GDM1 (cell line): Measurements from ENCODE around the gene SAT2.
A peak's percentile ranks its signal among the peaks of the same experiment; 100 is the strongest.
"Not testable (repeated sequence)": the region's sequence is repeated elsewhere in the genome, so short reads cannot be mapped to it uniquely, and the experiment has no call there.

ENCODE experiments used
- DNase-seq: peaks from one replicate; lab custom pipeline; 2025; lab: John Stamatoyannopoulos, UW

SAT2 gene

DNA sequence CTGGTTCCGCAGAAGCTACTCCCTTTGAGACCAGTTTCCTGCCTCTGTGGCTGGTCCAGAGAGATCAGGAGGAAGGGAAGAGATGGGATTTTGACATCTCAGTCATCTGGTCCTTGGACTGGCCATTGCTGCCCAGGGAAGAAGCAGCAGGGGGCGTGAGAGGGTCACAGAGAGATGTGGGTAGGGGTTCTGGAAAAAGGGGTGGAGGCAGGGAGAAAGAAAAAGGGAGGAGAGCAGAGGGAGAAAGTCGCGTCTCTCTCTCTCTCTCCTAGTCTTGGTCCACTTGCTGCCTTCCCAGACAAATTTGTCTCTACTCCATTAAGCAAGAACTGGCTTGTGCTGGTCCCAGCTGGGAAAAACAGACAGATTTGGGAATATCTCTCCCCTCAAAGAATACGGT is 6.8 kb upstream of the SAT2 start:
- DNase-seq, result no peak

DNA sequence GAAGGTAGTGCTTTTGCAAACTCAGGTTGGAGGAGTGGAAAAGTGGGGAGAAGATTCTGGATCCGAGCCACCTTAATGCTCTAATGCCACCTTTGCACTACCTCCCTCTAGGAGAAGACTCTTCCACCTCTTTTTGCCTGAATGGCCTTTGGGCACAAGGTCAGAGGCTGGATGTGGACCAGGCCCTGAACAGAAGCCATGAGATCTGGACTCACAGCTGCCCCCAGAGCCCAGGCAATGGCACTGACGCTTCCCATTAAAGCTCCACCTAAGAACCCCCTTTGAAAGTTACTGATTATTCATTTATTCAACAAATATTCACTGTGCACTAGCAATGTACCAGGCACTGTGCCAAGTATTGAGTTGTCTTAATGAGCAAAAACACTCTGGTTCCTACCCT is 5.5 kb upstream of the SAT2 start:
- DNase-seq, result no peak

DNA sequence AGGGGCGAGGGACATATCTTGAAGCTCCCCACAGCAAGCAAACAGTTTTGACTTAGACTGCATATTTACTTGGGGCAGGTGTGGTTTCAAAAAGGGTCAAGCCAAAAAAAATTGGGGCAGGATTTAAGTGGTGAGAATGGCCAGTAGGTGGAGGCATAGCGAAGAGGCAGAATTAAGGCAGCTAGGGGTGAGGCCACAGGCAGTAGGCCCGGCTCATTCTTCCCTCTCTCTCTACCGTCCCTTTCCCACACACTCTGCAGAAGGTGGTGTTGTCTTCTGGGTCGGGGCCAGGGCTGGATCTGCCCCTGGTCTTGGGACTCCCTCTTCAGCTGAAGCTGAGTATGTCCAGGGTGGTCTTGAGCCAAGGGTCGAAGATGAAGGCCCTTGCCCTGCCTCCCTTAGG is 4.9 kb upstream of the SAT2 start:
- peak; percentile 57 for DNase-seq

GRCh38 chr17:7631398-7632380 is 4.1 kb upstream of the SAT2 start:
- DNase-seq, result no peak

GRCh38 chr17:7629939-7630571 is 2.4 kb upstream of the SAT2 start, which contains the start of gene SHBG:
Gene SHBG (plus strand): TSS chr17:7630135. CDS start chr17:7630173, 38 bp downstream.
- no peak for DNase-seq

- DNase-seq, result no peak
These were observed 718 bp downstream of the SAT2 start for GRCh38 chr17:7626956-7627249.

GRCh38 chr17:7626307-7626706 is 1.3 kb downstream of the SAT2 start:
- DNase-seq, result no peak

GRCh38 chr17:7625749-7626148 is 1.9 kb downstream of the SAT2 start:
- DNase-seq, result not testable (repeated sequence)

DNA sequence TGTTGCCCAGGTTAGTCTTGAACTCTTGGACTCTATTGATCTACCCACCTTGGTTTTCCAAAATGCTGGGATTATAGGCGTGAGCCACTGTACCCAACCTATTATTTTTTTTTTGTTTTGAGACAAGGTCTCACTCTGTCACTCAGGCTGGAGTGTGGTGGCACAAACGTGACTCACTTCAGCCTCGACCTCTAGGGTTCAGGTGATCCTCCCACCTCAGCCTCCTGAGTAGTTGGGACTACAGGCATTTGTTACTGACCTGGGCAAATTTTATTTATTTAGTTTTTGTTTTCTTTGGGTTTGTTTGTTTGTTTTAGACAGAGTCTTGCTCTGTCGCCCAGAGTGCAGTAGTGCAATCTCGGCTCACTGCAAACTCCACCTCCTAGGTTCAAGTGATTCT is 4.0 kb downstream of the SAT2 start:
- DNase-seq, result no peak

GRCh38 chr17:7620835-7621234 is 6.8 kb downstream of the SAT2 start:
- DNase-seq, result no peak

DNA sequence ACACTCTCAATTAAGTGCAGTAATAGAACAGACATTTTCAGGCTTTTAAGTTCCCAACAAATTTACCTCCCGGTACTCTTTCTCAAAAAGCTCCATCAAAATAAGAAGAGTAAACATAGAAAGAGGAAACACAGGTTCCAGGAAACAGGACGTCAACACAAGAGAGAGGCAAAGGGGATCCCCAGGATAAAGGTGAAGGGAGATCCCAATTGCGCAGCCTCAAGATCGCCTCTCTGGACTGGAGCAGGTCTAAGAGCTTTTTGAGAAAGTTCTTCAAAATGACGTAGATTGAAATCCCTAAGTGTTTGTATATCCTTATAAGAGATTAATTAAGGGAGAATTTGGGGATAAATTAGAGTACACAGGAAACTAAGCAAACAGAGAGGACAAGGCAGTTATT is 9.0 kb downstream of the SAT2 start:
- no peak for DNase-seq

GRCh38 chr17:7615265-7615747 is 12.3 kb downstream of the SAT2 start:
- no peak for DNase-seq

GRCh38 chr17:7614425-7615264 is 13.0 kb downstream of the SAT2 start, which contains the start of gene FXR2:
Gene FXR2 (minus strand): TSS chr17:7614897. CDS start chr17:7614532, 365 bp downstream.
- peak; percentile 100 for DNase-seq

DNA sequence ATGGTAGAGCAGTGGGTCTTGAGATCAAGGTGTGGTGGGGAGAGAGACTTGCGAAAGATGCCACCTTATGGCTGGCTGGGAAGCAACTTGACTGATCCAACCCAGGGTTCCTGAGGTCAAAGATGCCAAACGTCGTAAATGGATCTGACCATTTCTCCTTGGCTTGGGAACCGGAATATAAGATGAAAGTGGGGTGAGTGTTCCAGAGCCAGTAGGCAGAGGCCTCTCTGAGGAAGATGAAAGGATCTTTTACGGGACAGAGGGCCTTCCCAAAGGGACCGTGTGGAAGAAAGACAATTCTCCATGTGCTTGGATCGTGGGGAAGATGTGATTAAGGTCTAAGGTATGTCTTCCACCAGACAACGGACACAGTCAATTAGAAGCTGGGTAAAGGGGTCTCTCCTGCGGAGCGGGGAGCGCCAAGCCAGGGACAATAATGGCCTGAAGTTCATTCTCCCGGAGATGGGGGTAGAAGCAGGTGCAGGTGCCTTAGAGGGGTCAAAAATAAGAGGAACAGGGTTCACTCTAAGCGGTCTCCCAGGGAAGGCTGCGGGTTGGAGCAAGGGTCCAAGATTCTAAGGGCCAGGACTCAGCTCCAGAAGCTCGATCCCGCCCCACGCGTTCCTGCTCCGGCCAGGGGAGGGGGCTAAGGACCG is 13.7 kb downstream of the SAT2 start:
- no peak for DNase-seq

DNA sequence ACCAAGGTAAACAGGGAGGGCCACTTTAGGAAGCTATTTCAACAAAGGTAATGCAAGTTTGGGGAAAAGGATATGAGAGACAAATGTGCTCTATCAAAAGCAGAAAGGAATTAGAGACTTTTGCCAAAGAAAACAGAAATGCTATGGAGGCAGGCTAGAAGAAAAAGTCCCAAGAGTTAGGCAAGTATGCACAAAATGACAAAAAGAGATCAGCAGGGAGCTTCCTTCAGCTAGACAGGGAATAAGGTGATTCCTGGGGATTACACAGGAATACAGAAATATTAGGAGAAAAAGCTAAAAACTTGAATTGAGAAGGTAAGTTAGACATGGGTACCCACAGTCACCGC is 15.4 kb downstream of the SAT2 start:
- no peak for DNase-seq

DNA sequence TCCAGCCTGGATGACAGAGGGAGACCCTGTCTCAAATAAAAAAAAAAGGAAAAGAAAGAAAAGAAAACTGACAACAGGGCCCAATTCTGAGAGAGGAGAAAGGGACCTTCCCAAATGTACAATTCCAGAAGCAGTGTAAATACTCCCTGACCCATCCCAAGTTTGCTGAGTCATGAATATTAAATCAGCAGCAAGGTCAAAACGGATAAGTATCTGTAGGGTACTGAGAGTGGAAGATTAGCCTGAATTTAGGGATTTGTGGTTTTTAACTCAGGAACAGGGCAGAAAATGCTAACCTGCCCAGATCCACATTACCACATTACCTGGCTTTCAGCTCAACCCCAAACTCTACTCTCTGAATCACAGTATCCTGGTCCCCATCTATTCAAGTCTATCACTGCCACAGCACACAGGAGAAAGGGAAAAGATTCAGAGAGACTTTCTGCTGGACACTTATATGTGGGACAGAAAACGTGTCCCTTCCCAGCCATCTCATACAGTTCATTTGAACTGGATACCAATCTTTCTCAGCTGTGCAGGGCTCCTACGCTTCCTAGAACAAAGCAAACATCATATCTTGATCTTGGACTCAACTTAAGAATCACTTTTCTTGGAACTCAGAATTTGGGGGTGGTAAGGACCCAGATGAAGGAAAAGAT is 15.9 kb downstream of the SAT2 start:
- DNase-seq, result no peak

DNA sequence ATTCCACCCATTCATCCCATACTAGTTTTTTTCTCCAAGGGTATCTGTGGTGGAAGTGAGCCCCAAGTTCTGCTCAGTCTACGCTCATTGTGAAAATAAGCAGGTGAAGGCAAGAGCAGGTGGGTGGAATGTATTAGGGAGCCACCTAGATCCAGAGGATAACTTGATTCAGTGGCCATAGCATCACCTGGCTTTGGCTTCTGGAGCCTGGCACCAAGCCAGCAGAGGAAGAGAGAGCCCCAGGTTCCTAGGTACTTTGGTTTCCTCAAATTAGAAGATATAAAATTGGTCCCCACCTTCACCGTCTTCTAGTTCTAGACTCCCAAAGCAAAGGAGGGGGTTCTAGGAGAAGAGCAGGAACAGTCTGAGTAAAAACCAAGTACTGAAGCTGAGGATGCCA is 17.0 kb downstream of the SAT2 start:
- no peak for DNase-seq

DNA sequence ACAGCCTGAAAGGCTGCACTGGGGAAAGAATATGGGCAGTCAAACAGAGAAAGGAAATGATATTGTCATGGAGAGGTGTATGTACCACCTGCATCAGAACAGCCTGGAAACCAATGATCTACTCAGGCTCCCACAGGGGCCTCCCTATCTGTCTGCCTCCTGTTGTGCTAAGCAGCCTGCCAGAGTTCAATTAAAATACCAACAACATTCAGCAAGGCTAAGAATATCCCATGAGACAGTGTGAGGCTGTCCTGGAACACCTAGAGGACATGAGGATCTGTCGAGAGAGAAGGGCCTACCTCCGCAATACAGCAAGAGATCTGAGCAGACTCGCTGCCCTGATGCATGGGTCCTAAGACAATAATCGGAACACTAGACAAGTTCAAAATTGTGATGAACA is 21.3 kb downstream of the SAT2 start:
- no peak for DNase-seq

DNA sequence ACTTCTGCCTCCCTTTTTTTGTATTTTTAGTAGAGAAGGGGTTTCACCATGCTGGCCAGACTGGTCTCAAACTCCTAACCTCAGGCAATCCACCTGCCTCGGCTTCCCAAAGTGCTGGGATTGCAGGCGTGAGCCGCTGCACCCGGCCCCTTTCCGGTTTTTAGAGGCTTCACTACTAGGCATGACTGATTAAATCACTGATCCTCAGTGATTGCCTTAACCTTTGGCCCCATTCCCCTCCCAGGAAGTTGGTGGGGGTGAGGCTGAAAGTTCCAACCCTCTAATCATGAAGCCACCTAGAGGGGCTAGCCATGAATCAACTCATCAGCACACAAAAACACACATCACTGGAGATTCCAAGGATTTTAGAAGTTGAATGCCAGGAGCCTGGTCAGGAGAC is 30.1 kb downstream of the SAT2 start:
- not testable (repeated sequence) for DNase-seq

- no peak for DNase-seq
These were observed 34.3 kb downstream of the SAT2 start for GRCh38 chr17:7593296-7593695.

DNA sequence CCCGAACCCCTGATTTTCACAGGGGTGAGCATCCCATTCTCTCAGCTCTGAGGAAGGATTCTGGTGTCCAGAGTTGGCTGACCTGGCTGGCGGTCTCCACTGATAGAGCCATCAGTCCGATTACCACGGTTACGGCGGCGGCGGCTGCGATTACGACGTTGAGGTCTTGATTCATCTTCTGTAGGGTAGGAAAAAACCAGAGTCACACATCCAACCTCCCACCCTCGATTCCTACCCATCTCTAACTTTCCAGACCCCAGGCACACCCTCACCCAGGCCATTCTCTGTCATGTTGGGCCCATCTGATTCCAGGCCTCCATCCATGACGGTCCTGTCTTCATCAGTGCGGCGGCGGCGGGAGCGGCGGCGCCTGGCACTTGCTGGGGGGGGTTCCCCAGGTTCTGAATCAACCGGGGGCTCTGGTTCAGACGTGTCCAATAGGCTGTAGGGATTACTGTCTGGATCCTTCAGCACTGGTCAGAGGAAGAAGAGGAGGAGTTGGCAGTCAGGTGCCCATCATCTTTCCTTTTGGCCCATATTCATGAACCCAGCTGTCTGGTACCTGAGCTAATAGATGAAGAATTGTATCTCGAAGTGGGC is 35.1 kb downstream of the SAT2 start:
- no peak for DNase-seq
